ENCODE results near the gene SLC48A1. TPM values are rescaled to one million over a fixed set of nuclear protein-coding genes. Genes with fewer than 3 reads are reported as not detected.

Gene SLC48A1
- polyA plus RNA-seq, 1 donor from 2014 or later, result 8.0 TPM

- no peaks in the 10 kb centered on the region for H3K27me3 ChIP-seq (ENCODE audit: insufficient read depth, low read depth, low read length)
- H3K27ac ChIP-seq (ENCODE audit: low read length), result peak overlapping the region; percentile 36
- H4K20me1 ChIP-seq (ENCODE audit: insufficient read depth), result no peaks in the 10 kb centered on the region
- TF ChIP-seq POLR2AphosphoS5 (IDR thresholded peaks at IDR 0.05), result no peak
- TF ChIP-seq SMC3 (conservative IDR thresholded peaks at IDR 0.05; ENCODE audit: poor library complexity), result no peak
- no peak for TF ChIP-seq EZH2 (IDR thresholded peaks at IDR 0.05; ENCODE audit: borderline replicate concordance, insufficient read depth, low read length, poor library complexity, severe bottlenecking)
- no peak for TF ChIP-seq TAF1 (IDR thresholded peaks at IDR 0.05; ENCODE audit: low read depth)
- no peak for TF ChIP-seq REST (IDR thresholded peaks at IDR 0.05; ENCODE audit: borderline replicate concordance)
- TF ChIP-seq EP300 (conservative IDR thresholded peaks at IDR 0.05; ENCODE audit: poor library complexity, severe bottlenecking), result no peak
- TF ChIP-seq MXI1 (conservative IDR thresholded peaks at IDR 0.05; ENCODE audit: poor library complexity, severe bottlenecking), result no peak
- TF ChIP-seq CTCF (IDR thresholded peaks at IDR 0.05; ENCODE audit: poor library complexity, severe bottlenecking), result peak; percentile 46
- TF ChIP-seq RAD21 (conservative IDR thresholded peaks at IDR 0.05), result peak; percentile 10
- peaks cover 13% of the 10 kb centered on the region for H3K79me2 ChIP-seq (replicated peaks; ENCODE audit: insufficient read depth, low read length)
- H3K9me3 ChIP-seq (ENCODE audit: low read length), result no peaks in the 10 kb centered on the region
- H3K9ac ChIP-seq (ENCODE audit: low read length), result peak overlapping the region; percentile 86
- H3K4me3 ChIP-seq (ENCODE audit: low read length), result peak overlapping the region; percentile 75
- no peaks in the 10 kb centered on the region for H3K36me3 ChIP-seq (ENCODE audit: insufficient read depth, low read length)
- no peaks in the 10 kb centered on the region for H3K9me2 ChIP-seq (ENCODE audit: insufficient read depth, low read length)
- peak overlapping the region; percentile 76 for H2AFZ ChIP-seq (ENCODE audit: low read depth, low read length)
- peak overlapping the region; percentile 44 for H3K4me2 ChIP-seq (ENCODE audit: low read length)
- no peaks in the 10 kb centered on the region for H3F3A ChIP-seq (ENCODE audit: insufficient read depth, low read length, poor library complexity, severe bottlenecking)
Measured at GRCh38 chr12:47819138-47819895, 46.3 kb downstream of the SLC48A1 start.

- peaks cover 13% of the 10 kb centered on the region for H3K79me2 ChIP-seq (replicated peaks; ENCODE audit: insufficient read depth, low read length)
- H3K27me3 ChIP-seq (ENCODE audit: insufficient read depth, low read depth, low read length), result no peaks in the 10 kb centered on the region
- H3K27ac ChIP-seq (ENCODE audit: low read length), result peak within 1 kb of the TSS; percentile 58
Measured at GRCh38 chr12:47819896-47820630, 47.0 kb downstream of the SLC48A1 start, which contains the start of gene HDAC7. Gene HDAC7, minus strand, starts transcription at chr12:47819903. Its CDS starts 118 bp downstream, at chr12:47819785.

More at GRCh38 chr12:47819896-47820630, 47.0 kb downstream of the SLC48A1 start, which contains the start of gene HDAC7:
- no peaks in the 10 kb centered on the region for H3K9me3 ChIP-seq (ENCODE audit: low read length)
- H3K4me3 ChIP-seq (ENCODE audit: low read length), result peak within 1 kb of the TSS; percentile 75
- TF ChIP-seq RAD21 (conservative IDR thresholded peaks at IDR 0.05), result no peak
- TF ChIP-seq REST (IDR thresholded peaks at IDR 0.05; ENCODE audit: borderline replicate concordance), result no peak
- TF ChIP-seq TAF1 (IDR thresholded peaks at IDR 0.05; ENCODE audit: low read depth), result no peak
- TF ChIP-seq CTCF (IDR thresholded peaks at IDR 0.05; ENCODE audit: poor library complexity, severe bottlenecking), result peak; percentile 44
- no peak for TF ChIP-seq SMC3 (conservative IDR thresholded peaks at IDR 0.05; ENCODE audit: poor library complexity)
- TF ChIP-seq EZH2 (IDR thresholded peaks at IDR 0.05; ENCODE audit: borderline replicate concordance, insufficient read depth, low read length, poor library complexity, severe bottlenecking), result no peak
- peak; percentile 53 for TF ChIP-seq POLR2AphosphoS5 (IDR thresholded peaks at IDR 0.05)
- TF ChIP-seq EP300 (conservative IDR thresholded peaks at IDR 0.05; ENCODE audit: poor library complexity, severe bottlenecking), result no peak
- peak; percentile 83 for TF ChIP-seq MXI1 (conservative IDR thresholded peaks at IDR 0.05; ENCODE audit: poor library complexity, severe bottlenecking)
- H3K9me2 ChIP-seq (ENCODE audit: insufficient read depth, low read length), result no peaks in the 10 kb centered on the region
- no peaks in the 10 kb centered on the region for H4K20me1 ChIP-seq (ENCODE audit: insufficient read depth)
- no peaks in the 10 kb centered on the region for H3F3A ChIP-seq (ENCODE audit: insufficient read depth, low read length, poor library complexity, severe bottlenecking)
- H3K4me2 ChIP-seq (ENCODE audit: low read length), result peak within 1 kb of the TSS; percentile 75
- H3K9ac ChIP-seq (ENCODE audit: low read length), result peak within 1 kb of the TSS; percentile 86
- H2AFZ ChIP-seq (ENCODE audit: low read depth, low read length), result peak within 1 kb of the TSS; percentile 78
- H3K36me3 ChIP-seq (ENCODE audit: insufficient read depth, low read length), result no peaks in the 10 kb centered on the region
